GM19035 (cell line): Measurements from ENCODE around the gene UBA5.

Experiments
- ATAC-seq: cut with Tn5 transposase; IDR thresholded peaks from one replicate; pipeline ENCODE4 v1.9.1; 2021; ENCODE audit not compliant: unreplicated experiment

Gene UBA5

GRCh38 chr3:132652640-132653270 lies 7.4 kb upstream of the UBA5 start:
- no peak for ATAC-seq

GRCh38 chr3:132654190-132654589 lies 5.9 kb upstream of the UBA5 start:
- no peak for ATAC-seq

DNA sequence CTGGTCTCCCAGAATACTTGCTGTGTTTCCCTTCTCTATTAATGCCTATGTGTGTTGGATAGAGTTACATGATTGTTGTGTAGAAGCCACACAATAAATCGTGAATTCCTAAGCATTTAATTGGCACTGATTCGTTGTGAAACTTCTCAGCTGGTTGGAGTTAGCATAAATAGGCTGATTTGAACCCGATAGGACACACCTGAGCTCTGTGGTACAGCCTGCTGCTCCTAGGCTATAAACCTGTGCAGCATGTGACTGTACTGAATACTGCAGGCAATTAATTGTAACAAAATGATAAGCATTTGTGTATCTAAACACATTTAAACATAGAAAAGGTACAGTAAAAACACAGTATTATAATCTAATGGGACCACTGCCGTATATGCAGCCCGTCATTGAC lies 5.4 kb upstream of the UBA5 start:
- no peak for ATAC-seq

GRCh38 chr3:132655471-132655870 lies 4.7 kb upstream of the UBA5 start:
- no peak for ATAC-seq

DNA sequence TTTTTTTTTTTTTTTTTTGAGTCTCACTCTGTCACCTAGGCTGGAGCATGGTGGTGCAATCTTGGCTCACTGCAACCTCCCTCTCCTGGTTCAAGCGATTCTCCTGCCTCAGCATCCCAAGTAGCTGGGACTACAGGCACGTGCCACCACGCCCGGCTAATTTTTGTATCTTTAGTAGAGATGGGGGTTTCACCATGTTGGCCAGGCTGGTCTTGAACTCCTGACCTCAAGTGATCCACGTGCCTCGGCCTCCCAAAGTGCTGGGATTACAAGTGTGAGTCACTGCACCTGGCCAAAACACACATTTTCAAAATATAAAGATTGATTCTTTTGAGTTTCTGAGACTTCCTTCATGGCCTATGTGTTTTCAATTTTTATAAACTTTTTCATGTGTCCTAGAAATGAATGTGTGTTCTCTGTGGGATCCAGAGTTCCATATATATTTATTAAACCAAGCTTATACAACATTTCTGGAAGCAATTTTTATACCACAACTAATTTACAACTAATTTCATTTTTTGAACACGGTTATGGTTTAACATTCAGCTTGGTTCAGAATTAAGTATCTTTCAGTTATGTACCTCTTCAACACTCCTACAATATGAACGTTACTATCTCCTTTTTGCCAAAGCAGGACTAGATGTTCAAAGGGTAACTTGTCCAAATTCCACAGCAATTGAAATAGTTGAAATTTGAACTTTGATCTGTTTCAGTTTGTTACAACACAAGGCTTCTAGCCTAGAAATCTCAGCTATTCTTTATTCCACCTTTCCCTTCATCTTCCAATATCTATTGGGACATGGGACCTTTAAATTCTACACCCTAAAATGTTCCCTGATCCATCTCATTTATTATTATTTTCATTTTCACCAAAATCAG lies 2.0 kb upstream of the UBA5 start:
- ATAC-seq: no peak

- ATAC-seq: no peak
Observed at GRCh38 chr3:132659000-132659364, 1.1 kb upstream of the UBA5 start.

- ATAC-seq: peak; percentile 57
Observed at GRCh38 chr3:132659365-132660051, 621 bp upstream of the UBA5 start, which contains the start of gene ACAD11. Gene ACAD11 (minus strand): TSS chr3:132659809. CDS start chr3:132659751, 58 bp downstream.

GRCh38 chr3:132660811-132661070 lies 612 bp downstream of the UBA5 start:
- peak; percentile 11 for ATAC-seq

- no peak for ATAC-seq
Observed at GRCh38 chr3:132661101-132661500, 972 bp downstream of the UBA5 start.

DNA sequence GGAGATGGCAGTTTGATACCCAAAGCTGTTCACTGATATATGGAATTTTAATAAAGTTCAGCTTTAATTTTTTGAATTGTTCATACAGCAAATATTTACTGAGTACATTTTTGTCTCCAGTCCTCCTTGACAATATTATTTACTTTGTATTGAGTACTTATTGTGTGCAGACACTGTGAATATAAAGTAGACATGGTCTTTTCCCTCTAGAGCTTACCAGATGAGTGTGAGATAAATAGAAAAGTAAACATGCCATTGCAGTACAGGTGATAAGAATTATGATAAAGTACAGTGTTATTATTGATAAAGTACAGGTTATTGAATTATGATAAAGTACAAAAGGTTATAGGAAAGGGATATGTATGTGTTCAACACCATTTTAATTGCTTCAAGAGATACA lies 2.1 kb downstream of the UBA5 start:
- no peak for ATAC-seq

GRCh38 chr3:132665230-132665745 lies 5.2 kb downstream of the UBA5 start:
- ATAC-seq: no peak

DNA sequence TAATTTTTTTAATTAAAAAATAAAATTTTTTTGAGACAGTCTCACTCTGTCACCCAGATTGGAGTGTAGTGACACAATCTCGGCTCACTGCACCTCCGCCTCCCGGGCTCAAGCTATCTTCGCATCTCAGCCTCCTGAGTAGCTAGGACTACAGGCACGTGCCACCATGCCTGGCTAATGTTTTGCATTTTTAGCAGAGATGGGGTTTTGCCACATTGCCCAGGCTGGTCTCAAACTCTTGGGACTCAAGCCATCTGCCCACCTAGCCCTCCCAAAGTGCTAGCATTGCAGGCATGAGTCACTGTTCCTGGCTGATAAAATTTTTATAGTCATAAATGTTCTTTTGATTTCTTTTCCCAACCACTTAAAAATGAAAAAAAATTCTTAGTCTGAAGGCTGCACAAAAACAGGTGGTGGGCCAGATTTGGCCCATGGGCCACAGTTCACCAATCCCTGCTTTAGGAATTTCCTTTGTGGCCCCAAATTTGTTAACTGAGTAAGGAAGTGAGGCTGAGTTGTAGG lies 9.2 kb downstream of the UBA5 start:
- no peak for ATAC-seq

- no peak for ATAC-seq
Observed at GRCh38 chr3:132675408-132675807, 15.3 kb downstream of the UBA5 start.

DNA sequence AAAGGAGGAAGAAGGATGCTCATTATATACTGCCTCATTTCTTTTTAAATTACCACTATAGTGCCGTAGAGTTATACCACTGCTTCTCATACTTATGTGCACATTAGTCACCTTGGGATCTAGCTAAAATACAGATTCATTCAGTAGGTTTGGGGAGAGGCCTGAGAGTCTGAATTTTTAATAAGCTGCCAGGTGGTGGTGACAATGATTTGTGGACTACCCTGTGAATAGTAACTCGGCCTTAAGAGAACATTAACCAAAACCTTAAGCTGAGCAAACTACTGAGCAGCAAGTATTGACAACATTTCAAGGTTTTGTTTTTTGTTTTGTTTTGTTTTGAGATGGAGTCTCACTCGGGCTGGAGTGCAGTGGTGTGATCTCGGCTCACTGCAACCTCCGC lies 19.8 kb downstream of the UBA5 start:
- ATAC-seq: no peak

- ATAC-seq: no peak
Observed at GRCh38 chr3:132681421-132681820, 21.3 kb downstream of the UBA5 start.

GRCh38 chr3:132682201-132682600 lies 22.1 kb downstream of the UBA5 start:
- no peak for ATAC-seq

DNA sequence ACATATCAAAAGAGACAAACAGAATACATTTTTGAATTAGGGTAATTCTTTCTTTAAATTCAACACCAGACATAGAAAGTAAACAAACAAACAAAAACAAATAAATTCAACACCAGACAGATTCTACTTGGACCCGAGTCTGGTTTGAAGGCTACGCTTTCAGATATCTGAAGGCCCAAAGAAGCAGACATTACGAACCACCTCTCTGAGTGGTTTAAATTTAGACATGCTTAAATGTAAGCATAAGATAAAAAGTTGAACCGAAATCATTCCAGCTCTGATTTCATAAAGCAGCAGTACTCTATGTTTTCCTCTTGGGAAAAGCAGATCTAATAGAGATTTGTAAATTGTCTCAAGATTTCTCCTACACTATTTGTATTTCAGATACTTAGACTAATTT lies 29.9 kb downstream of the UBA5 start:
- no peak for ATAC-seq

- ATAC-seq: no peak
Observed at GRCh38 chr3:132694991-132695390, 34.9 kb downstream of the UBA5 start.

DNA sequence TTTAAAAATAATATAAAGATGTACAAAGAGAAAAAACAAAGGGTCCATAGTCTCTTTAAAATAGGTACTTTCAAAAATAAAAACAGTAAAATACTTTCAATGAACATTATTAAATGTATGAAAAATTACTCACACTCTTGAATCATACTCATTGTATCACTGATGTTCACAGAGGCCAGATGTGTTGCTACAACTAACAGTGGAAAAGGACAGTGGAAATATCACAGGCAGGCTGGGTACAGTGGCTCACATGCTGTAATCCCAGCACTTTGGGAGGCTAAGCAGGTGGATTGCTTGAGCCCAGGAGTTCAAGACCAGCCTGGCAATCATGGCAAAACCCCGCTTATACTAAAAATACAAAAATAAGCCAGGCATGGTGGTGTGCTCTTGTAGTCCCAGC lies 35.3 kb downstream of the UBA5 start:
- ATAC-seq: no peak

DNA sequence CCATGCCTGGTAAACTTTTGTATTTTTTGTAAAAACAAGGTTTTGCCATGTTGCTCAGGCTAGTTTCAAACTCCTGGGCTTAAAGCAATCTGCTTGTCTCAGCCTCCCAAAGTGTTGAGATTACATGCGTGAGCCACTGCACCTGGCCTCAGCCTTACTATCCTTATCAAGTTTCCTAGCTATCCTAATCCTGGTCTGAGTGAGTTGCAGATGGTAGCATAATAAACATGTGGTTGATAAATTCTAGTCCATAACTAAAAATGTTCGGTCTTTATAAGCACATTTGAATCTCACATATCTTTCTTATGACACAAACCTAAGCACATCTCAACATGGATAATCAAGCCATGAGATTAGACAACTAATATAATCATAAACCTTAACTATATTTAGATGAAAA lies 43.6 kb downstream of the UBA5 start:
- no peak for ATAC-seq

DNA sequence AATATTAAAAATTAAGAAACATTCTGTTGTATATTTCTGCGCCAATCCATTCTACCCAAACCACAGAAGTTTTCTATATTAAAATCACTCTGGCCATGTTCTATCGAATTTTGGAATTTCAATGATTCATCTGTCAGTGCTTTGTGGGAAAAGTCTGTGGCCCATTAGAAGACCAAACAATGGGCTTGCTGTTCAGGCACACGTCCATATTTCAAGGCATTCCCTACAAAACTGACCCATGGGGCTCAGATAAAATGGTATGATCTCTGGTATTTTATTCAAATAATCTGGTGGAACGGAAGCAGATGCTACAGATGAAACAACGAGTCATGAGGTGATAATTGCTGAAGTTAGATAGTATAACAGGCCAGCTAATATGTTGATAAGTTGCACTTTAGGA lies 49.6 kb downstream of the UBA5 start:
- ATAC-seq: no peak

GRCh38 chr3:132710311-132710710 lies 50.2 kb downstream of the UBA5 start:
- ATAC-seq: no peak
